GM12865 (cell line): ENCODE results near the gene NDRG3.

Experiments
- DNase-seq: peaks from one replicate; pipeline ENCODE4 v3.0.0; 2010; ENCODE audit warnings: low read depth
- H3K4me3 ChIP-seq: 2 replicates; pipeline ENCODE4 v1.5.1; 2011; ENCODE audit warnings: mild to moderate bottlenecking, low read depth, low read length, control low read depth
- CTCF ChIP-seq: IDR thresholded peaks from 2 replicates; pipeline ENCODE4 v1.5.1; 2011; ENCODE audit warnings: low read length, control low read depth, low read depth, inconsistent platforms; ENCODE audit not compliant: insufficient read depth; ENCODE audit errors: missing control alignments

NDRG3 gene

GRCh38 chr20:36744764-36745191, 1.1 kb downstream of the NDRG3 start:
- no peak for TF ChIP-seq CTCF
- DNase-seq, result no peak
- no peak overlapping the region for H3K4me3 ChIP-seq

GRCh38 chr20:36744243-36744642, 1.6 kb downstream of the NDRG3 start:
- no peak for DNase-seq
- no peak overlapping the region for H3K4me3 ChIP-seq
- TF ChIP-seq CTCF, result no peak

- no peak for TF ChIP-seq CTCF
- H3K4me3 ChIP-seq, result no peak overlapping the region
- no peak for DNase-seq
Measured at GRCh38 chr20:36742558-36742957, 3.3 kb downstream of the NDRG3 start.

GRCh38 chr20:36741072-36741471, 4.8 kb downstream of the NDRG3 start:
- no peak for DNase-seq

GRCh38 chr20:36737183-36737499, 8.7 kb downstream of the NDRG3 start:
- no peak for TF ChIP-seq CTCF
- no peak overlapping the region for H3K4me3 ChIP-seq
- no peak for DNase-seq

More at GRCh38 chr20:36741072-36741471, 4.8 kb downstream of the NDRG3 start:
- H3K4me3 ChIP-seq, result no peak overlapping the region
- no peak for TF ChIP-seq CTCF

- TF ChIP-seq CTCF, result no peak
- no peak overlapping the region for H3K4me3 ChIP-seq
- no peak for DNase-seq
Measured at GRCh38 chr20:36736451-36737182, 9.3 kb downstream of the NDRG3 start.

- TF ChIP-seq CTCF, result no peak
- no peak overlapping the region for H3K4me3 ChIP-seq
- DNase-seq, result no peak
Measured at GRCh38 chr20:36732456-36732855, 13.4 kb downstream of the NDRG3 start.
